ENCODE data around the gene BMPR1B. TPM values are rescaled to one million over a fixed set of nuclear protein-coding genes. Genes with fewer than 3 reads are reported as not detected.

BMPR1B gene
- total and polyA plus RNA-seq, 2 of the 8 experiments (the other 6 are each of a cell fraction or from before 2014, with no cell fraction given), result 0.14 to 1.1 TPM

DNA sequence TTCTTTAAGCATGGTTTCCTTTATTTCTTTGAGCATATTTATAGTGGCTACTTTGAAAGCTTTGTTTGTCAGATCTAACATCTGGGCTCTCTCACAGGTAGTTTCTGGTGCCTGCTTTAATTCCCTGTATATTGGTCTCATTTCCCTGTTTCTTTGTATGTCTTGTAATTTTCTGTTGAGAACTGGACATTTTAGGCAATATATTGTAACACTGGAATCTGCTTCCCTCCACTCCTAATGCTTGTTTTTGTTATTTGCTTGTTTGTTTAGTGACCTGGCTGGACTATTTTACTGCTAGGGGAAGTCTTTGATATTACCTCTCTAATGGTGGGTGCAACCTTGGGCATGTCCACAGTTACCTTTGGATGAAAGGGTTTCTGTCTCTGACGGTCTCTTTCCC, 25.0 kb downstream of the BMPR1B start:
- peaks cover 0 to 2% (median 0%) of the 10 kb centered on the region in 4 experiments; a peak in 2 of 7 replicates for H3K4me1 ChIP-seq (replicated peaks in 1 of 4; ENCODE audit: control insufficient read depth in 3 of 4, insufficient read depth in 4 of 4, low read length in 3 of 4)
- no peak overlapping the region for H2AFZ ChIP-seq (ENCODE audit: low read length)
- H3K18ac ChIP-seq (ENCODE audit: extremely low read depth, low read length), result no peak overlapping the region
- ChIA-PET CTCF (ENCODE audit: partially characterized antibody) (interaction anchor here (1.2 to 1.5 kb wide), 2 partner anchors 16 to 161 kb away, joined by 3 to 5 read pairs; no protein-coding TSS in a partner anchor), POLR2A (ENCODE audit: partially characterized antibody) (no interaction called here)
- no peak overlapping the region for H2BK120ac ChIP-seq (replicated peaks; ENCODE audit: low read depth, low read length)
- H4K8ac ChIP-seq (ENCODE audit: extremely low read depth, insufficient read depth, low read length), result no peak overlapping the region
- FAIRE-seq (no peak), DNase-seq (ENCODE audit: low read depth in 1 of 2, low spot score in 2 of 2) (no peak)
- no peak overlapping the region for H3K56ac ChIP-seq (replicated peaks; ENCODE audit: insufficient read length, low read depth, low read length)
- H3K9ac ChIP-seq (replicated peaks in 1 of 4; ENCODE audit: extremely low read depth in 1 of 4, low read depth in 3 of 4, low read length in 3 of 4), result no peak overlapping the region
- no peak overlapping the region for H4K5ac ChIP-seq (ENCODE audit: insufficient read length, low read depth, low read length)
- no peak overlapping the region for H3K27ac ChIP-seq (ENCODE audit: low read depth, low read length)
- H2BK15ac ChIP-seq (ENCODE audit: low read length), result no peak overlapping the region
- no peak overlapping the region for H2BK12ac ChIP-seq (ENCODE audit: low read depth, low read length)
- H3K4me2 ChIP-seq (ENCODE audit: insufficient read depth in 1 of 2, low read depth in 2 of 2, low read length in 2 of 2), result no peak overlapping the region
- H3K36me3 ChIP-seq (ENCODE audit: control insufficient read depth in 2 of 4, insufficient read depth in 4 of 4, low read length in 3 of 4), result no peaks in the 10 kb centered on the region
- no peak overlapping the region for H3K23ac ChIP-seq (ENCODE audit: insufficient read length)
- no peaks in the 10 kb centered on the region for H4K20me1 ChIP-seq (replicated peaks in 1 of 2; ENCODE audit: control insufficient read depth in 1 of 2, insufficient read depth in 2 of 2, low read length in 2 of 2)
- no peak overlapping the region for H3K14ac ChIP-seq (ENCODE audit: insufficient read length)
- H3K79me1 ChIP-seq (ENCODE audit: low read depth, low read length), result no peaks in the 10 kb centered on the region
- H2AK5ac ChIP-seq (ENCODE audit: low read depth, low read length), result no peak overlapping the region
- H3K9me3 ChIP-seq (ENCODE audit: insufficient read depth in 2 of 2, low read depth in 1 of 2, low read length in 1 of 2), result no peaks in the 10 kb centered on the region
- H3K23me2 ChIP-seq (ENCODE audit: low read depth, low read length), result no peaks in the 10 kb centered on the region; the same call in 1 of the 2 replicates
- H4K91ac ChIP-seq (replicated peaks; ENCODE audit: insufficient read length, low read length), result no peak overlapping the region
- no peak overlapping the region for H3K4ac ChIP-seq (replicated peaks; ENCODE audit: insufficient read length, low read depth, low read length)
- no peaks in the 10 kb centered on the region for H3K79me2 ChIP-seq (ENCODE audit: control insufficient read depth in 1 of 2, insufficient read depth in 2 of 2, low read length in 2 of 2)
- no peak overlapping the region for H3K4me3 ChIP-seq (ENCODE audit: extremely low read depth in 1 of 4, insufficient read depth in 2 of 4, low read depth in 3 of 4, low read length in 4 of 4)
- H3K27me3 ChIP-seq (replicated peaks in 1 of 4; ENCODE audit: control insufficient read depth in 3 of 4, extremely low read depth in 1 of 4, insufficient read depth in 3 of 4, low read length in 3 of 4), result no peaks in the 10 kb centered on the region
- 41% methylated on average over 1 of the region's 1 CpG; no CpG with 5 or more reads in 1 of the 2 experiments for WGBS, 2 experiments (ENCODE audit: extremely low coverage in 1 of 2, insufficient coverage in 1 of 2, insufficient read length in 1 of 2, insufficient replicate concordance in 2 of 2, low coverage in 1 of 2, low lambda C conversion rate in 2 of 2, missing lambda C conversion rate in 1 of 2)
- no peak overlapping the region for H2BK20ac ChIP-seq (ENCODE audit: low read length)
- no peak overlapping the region for H2BK5ac ChIP-seq (ENCODE audit: low read depth, low read length)
- TF ChIP-seq TAF1 (IDR thresholded peaks at IDR 0.05; ENCODE audit: low read depth, low read length) (no peak), KDM1A (IDR thresholded peaks at IDR 0.05; ENCODE audit: borderline replicate concordance, low read length) (no peak), ASH2L (IDR thresholded peaks at IDR 0.05; ENCODE audit: low read length) (no peak), ZNF274 (IDR thresholded peaks at IDR 0.05; ENCODE audit: borderline replicate concordance, extremely low read depth, low read length) (no peak), KDM4A (IDR thresholded peaks at IDR 0.05; ENCODE audit: low read depth, low read length, severe bottlenecking) (no peak), GABPA (IDR thresholded peaks at IDR 0.05; ENCODE audit: borderline replicate concordance, insufficient read depth, low read length) (no peak), BCL11A (IDR thresholded peaks at IDR 0.05; ENCODE audit: low read depth in 2 of 2, low read length in 2 of 2) (no peak), EZH2 (IDR thresholded peaks at IDR 0.05; ENCODE audit: low read depth, low read length, severe bottlenecking) (no peak), JUN (IDR thresholded peaks at IDR 0.05; ENCODE audit: low read depth, low read length) (no peak)
- TF ChIP-seq, protein P1, sequence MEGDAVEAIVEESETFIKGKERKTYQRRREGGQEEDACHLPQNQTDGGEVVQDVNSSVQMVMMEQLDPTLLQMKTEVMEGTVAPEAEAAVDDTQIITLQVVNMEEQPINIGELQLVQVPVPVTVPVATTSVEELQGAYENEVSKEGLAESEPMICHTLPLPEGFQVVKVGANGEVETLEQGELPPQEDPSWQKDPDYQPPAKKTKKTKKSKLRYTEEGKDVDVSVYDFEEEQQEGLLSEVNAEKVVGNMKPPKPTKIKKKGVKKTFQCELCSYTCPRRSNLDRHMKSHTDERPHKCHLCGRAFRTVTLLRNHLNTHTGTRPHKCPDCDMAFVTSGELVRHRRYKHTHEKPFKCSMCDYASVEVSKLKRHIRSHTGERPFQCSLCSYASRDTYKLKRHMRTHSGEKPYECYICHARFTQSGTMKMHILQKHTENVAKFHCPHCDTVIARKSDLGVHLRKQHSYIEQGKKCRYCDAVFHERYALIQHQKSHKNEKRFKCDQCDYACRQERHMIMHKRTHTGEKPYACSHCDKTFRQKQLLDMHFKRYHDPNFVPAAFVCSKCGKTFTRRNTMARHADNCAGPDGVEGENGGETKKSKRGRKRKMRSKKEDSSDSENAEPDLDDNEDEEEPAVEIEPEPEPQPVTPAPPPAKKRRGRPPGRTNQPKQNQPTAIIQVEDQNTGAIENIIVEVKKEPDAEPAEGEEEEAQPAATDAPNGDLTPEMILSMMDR (IDR thresholded peaks at IDR 0.05; ENCODE audit: control extremely low read depth in 1 of 3, insufficient read depth in 1 of 3, low read depth in 1 of 3, low read length in 3 of 3), result no peak

Measured in H1 (cell line).